Skin of body (tissue), 2 donors: ENCODE measurements around the gene DAPK1. TPM values are rescaled to one million over a fixed set of nuclear protein-coding genes. Genes with fewer than 3 reads are reported as not detected.

Experiments
- DNase-seq: peaks from one replicate; lab custom pipeline; 2025; lab: John Stamatoyannopoulos, UW
- total RNA-seq: library from RNA; depleted of rRNA; stranded (reverse); fragments of >200 nt; gene quantifications from one replicate; pipeline ENCODE4 v1.2.3, GENCODE V29; 2014

Gene DAPK1
- total RNA-seq, 1 donor from 2014 or later = 29.0 TPM

- no peak for DNase-seq
Measured at GRCh38 chr9:87664153-87665060, 166.7 kb downstream of the DAPK1 start.

GRCh38 chr9:87665505-87665904 lies 167.8 kb downstream of the DAPK1 start:
- DNase-seq = no peak

- DNase-seq = no peak
Measured at GRCh38 chr9:87667164-87667738, 169.6 kb downstream of the DAPK1 start.

- no peak for DNase-seq
Measured at GRCh38 chr9:87668222-87668621, 170.6 kb downstream of the DAPK1 start.

- no peak for DNase-seq
Measured at GRCh38 chr9:87668722-87669121, 171.1 kb downstream of the DAPK1 start.

- no peak for DNase-seq
Measured at GRCh38 chr9:87670572-87671264, 173.1 kb downstream of the DAPK1 start.

GRCh38 chr9:87671478-87671877 lies 173.8 kb downstream of the DAPK1 start:
- no peak for DNase-seq

- DNase-seq = no peak
Measured at GRCh38 chr9:87671925-87672324, 174.3 kb downstream of the DAPK1 start.

GRCh38 chr9:87672586-87672985 lies 174.9 kb downstream of the DAPK1 start:
- DNase-seq = no peak

GRCh38 chr9:87673446-87674120 lies 175.9 kb downstream of the DAPK1 start:
- DNase-seq = no peak

GRCh38 chr9:87674565-87675299 lies 177.1 kb downstream of the DAPK1 start:
- DNase-seq = no peak

GRCh38 chr9:87675906-87676515 lies 178.3 kb downstream of the DAPK1 start:
- DNase-seq = no peak

GRCh38 chr9:87676976-87677775 lies 179.5 kb downstream of the DAPK1 start:
- DNase-seq = no peak

GRCh38 chr9:87677776-87678587 lies 180.3 kb downstream of the DAPK1 start:
- no peak for DNase-seq

GRCh38 chr9:87678650-87679355 lies 181.1 kb downstream of the DAPK1 start:
- peak; percentile 47 for DNase-seq

- DNase-seq = no peak
Measured at GRCh38 chr9:87681271-87682061, 183.8 kb downstream of the DAPK1 start.

- DNase-seq = no peak
Measured at GRCh38 chr9:87682085-87682484, 184.4 kb downstream of the DAPK1 start.
